HG03108 (cell line): ENCODE results near the gene MAML3.
A peak's percentile ranks its signal among the peaks of the same experiment; 100 is the strongest.
"Not testable (repeated sequence)": the region's sequence is repeated elsewhere in the genome, so short reads cannot be mapped to it uniquely, and the experiment has no call there.

Experiments used
- ATAC-seq: cut with Tn5 transposase; IDR thresholded peaks from one replicate; pipeline ENCODE4 v1.9.1; 2021; ENCODE audit warnings: moderate library complexity; ENCODE audit not compliant: unreplicated experiment

Gene MAML3

DNA sequence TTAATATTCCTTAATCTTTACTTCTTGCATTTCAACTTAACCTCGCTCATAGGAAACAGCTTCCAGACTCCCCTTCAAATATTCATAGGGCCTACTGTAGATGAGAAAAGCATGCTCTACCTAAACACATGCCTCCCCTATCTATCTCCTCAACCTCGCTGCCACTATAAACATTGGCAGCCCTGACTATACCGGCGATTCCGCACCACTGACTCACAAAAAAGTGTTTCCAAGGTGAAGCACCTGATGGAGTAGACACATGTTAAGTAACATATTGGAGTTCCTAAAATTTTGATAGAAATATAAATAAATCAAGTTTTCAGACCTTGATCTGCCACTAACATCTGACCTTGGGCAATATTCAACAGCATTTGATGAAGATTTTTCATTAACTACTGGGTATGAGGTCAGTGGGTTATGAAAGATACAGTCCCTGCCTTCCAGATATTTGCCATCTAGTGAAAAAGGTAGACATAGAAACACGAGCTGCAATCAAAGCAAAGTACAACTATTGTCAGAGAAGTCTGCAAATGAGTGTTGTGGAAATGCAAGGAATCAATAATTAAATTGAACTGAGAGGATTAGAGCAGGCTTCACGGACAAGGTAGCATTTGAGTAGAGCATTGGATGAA is 184.2 kb downstream of the MAML3 start:
- no peak for ATAC-seq

DNA sequence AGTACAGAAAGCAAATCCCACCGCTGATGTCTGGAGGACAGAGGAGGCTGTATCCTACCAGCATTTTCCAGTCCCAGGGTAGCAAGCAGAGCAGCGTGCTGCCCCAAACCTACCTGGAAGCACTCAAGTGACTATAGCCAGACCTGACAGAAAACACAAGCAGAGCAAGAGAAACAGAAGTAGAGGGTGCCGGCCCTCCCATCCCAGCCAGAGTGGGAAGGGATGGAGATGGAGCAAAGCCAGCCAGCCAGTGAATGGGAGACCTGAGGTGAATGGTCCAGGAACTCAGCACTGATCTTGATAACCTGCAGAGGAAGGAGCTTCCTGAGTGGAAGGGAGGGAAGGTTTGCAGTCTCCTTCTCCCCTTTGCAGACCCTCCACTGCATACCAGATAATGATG is 185.2 kb downstream of the MAML3 start:
- ATAC-seq, result no peak

DNA sequence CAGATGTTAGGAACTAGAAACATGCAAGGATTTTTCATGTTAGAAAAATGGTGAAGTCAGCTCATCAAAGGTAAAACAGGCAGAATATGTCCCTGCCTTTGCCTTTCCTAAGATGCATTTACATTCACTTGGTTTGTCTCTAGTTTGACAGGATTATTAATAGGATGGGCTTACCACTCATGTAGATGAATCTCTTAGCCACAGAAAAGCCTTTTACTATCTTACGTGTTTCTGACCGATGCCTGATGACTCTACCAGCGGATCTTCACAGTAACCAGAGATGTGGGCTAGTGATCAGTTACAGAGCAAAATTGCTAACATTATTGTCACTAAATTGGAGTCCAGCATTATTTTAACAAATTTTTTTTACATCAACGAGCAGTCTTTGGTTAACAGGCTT is 187.6 kb downstream of the MAML3 start:
- ATAC-seq, result no peak

DNA sequence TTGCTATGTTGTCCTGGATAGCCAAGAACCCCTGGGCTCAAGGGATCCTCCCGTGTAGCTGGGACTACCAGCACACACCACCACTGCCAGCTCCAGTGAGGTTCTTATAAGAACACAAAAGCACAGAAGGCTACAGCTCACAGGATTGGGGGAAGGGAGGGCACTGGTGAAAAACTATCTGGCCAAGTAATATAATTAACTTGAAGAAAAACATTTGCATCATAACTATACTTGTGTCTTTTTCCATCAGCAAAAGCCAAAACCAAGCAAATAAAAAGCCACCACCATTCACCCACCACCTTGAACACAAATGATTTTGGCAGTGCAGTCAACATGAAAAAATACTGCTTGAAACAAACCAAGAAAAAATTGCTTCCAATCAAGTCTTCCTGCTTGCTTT is 188.2 kb downstream of the MAML3 start:
- ATAC-seq, result no peak

DNA sequence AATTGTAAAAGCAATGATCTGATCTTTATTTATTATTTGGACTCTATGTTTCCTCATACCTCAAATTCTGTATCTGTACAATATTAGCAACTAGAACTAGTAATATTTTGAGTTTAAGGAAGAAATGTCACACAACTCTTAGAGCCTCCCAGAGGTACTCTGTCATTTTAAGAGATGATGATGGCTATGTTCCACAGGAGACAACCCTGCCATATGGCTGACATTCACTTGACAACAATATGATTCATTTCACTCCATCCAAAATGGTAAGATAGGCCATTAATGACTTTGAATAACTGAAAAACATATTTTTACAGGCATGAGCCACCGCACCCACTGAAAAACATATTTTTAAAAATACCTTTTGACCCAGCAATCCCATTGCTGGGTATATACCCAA is 190.3 kb downstream of the MAML3 start:
- ATAC-seq, result no peak

DNA sequence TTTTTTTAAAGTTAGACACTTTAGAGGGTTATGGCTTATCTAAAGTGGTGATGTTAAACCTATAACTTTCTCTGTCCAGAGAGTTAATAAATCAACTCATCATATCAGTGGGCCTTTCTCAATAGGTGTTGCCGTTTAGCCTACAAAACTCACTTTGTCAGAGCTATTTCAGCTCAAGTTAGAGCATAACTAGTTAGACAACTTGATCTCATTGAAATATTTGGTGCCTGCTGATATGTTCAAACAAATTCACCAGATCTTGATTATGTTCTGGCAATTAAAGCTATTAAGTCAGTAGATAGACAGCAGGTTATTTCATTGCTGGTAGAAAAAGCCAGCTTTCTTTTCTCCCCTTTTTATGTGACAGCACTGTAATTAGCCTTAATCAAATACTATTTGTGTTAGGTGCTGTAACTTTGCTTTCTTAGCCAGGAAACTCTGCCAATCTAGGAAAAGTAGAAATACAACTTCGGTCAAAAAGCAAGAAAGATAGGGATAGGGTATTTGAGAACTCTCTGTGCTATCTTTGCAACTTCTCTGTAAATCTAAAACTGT is 191.8 kb downstream of the MAML3 start:
- no peak for ATAC-seq

DNA sequence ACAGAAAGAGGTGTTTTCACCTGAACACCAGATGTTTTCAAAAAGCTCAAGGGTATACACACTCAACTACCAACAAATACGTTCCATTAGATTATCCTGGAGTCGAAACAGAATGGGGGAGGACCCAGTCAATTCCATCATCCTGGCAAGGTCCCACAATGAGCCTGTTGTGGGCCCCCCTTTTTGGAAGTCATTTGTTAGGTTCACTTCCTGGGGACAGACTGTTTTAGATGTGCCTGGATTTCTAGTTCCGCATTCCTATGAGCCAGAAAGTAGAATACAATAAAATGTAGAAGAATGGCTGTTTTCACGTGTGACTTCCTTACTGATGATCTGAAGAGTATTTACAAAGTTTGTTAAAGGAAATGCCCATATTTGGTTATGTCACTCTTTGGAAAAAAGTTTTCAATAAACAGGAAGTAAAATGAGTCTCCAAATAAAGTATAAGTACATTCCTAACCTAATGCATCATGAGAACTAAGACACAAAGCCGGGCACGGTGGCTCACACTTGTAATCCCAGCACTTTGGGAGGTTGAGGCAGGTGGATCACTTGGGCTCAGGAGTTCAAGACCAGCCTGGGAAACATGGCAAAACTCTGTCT is 192.5 kb downstream of the MAML3 start:
- ATAC-seq, result no peak

DNA sequence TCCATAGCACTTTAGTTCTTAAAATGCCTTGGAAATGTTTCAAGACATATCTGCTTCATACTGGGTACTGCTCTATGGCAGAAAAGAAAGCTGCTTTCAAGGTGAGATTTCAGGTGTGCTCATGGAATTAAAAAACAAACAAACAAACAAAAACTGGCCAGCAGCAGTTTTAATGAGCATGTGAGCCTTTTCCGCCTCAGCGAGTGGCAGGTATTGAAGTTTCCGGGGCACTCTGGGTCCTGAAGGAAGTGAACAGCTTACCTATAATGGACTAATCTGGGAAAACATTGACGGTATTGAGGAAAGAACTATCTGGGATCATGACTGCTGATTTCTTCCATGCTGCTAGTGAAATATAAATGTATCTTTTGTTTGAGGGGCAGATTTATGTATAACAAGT is 194.6 kb downstream of the MAML3 start:
- no peak for ATAC-seq

DNA sequence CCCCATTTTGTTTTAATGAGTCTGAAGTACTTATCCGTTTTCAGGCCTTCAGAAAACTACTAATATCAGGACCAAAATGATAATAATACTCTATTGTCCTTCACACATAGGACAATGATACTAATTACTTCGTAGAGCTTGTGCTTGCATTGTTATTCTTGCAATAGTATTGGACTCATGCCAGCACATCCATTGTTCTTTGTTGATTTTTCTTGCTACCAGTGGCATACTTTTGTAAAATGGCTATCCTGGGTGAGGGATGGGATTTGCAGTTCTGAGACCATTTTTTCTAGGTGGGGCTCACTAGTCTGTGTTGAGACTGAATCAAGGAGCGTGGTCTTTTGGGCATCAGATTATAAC is 195.3 kb downstream of the MAML3 start:
- ATAC-seq, result no peak

DNA sequence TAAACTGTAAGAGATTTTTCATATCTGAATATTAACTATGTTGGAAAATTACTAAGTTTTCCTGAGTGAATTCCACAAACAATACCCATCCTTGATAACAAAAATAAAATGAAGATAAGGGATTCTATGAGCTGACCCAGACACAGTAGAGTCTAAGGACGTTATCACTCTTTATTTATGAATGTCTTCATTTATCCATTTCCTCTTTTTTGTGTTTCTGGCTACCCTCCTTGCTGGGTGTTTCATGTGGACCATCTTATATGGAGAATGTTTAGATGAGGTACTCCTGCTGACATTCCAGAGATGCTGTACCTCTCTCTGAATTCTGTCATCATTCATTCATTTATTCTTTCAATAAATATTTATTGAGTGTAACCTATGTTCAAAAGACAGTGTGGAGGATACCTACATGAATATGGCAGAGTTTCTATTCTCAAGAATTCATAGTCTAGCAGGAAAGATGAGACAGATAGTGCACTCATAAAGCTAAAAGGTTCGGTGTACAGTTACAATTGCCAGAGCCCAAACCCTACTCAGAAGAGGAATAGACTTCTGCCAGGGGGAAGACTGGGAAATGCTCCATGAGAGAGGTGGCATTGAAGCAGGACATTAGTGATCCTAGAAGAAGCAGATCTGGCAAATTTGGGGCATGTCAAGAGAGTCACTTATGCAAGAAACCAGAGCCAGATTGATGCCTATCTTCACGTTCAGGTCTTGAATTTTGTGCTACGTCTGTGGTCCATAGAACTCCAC is 195.8 kb downstream of the MAML3 start:
- no peak for ATAC-seq

DNA sequence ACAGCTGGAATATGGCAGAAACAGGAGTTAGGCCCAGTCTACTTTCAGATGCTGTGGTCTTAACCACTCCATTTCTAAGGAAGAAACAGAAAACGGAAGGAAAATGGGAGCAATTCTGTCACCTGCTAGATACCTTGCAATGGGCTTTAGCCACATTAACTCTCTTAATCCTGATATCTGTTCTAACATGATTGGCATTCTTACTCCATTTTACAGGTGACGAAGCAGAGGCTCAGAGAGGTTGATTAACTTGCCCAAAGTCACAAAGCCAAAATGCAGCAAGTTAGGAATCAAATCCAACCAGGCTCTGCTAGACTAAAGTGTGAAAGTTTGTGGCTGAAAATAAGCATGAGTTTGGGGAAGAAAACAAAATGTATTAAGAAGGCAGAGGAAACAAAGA is 196.9 kb downstream of the MAML3 start:
- ATAC-seq, result no peak

DNA sequence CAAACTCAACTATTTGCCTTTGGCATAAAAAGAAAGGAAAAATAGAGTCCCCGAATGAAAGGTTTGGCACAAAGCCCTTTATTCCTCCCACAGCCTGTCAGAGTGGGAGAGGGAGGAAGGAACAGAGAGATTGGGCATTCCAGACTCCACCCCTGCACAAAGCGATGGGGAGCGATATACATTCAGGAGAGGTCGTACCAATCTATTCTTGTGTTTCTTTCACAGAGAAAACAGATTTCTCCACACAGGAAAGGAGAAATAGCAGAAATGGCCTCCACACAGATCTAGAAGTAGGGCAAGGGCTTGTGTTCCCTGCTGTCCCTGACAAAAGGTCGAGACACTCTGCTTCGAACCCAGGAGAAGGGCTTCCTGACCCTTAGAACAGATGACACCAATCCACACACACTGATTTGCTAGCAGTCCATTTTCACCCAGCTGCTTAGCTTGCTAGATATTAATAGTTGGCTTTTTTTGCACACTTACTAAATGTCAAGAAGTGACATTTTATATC is 197.4 kb downstream of the MAML3 start:
- ATAC-seq, result no peak

DNA sequence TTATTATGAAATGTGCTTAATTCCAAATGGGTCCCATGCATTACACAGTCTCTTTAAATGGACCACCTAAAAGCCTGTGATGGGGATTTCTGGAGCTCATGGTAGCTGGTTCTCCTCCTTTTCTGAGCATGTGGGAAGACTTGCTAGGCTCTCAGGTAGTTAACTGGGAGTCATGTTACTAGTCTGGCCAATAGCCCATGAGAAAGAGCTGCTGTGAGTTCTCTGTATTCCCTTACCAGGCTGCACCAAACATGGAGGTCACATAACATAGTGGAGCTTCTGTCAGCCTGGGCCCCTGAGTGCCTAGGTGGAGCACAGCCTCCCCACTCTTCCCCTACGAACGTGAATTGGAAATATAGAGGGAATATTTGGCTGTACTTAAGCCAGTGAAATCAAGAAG is 198.4 kb downstream of the MAML3 start:
- ATAC-seq, result no peak

DNA sequence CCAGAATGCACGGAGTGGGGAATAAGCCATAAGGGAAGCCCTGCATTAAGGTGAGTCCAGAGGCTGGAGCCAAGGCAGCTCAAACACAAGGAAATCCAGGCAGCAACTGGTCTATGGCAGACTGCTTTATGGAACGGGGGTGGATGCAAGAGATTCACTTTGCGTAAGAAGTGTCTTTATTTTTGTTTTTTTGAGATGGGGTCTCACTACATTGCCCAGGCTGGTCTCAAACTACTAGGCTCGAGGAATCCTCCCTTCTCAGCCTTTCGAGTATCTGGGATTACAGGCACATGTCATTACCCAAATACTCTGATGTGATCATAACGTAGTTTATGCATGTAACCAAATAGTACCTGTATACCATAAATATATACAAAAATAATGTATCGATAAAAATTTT is 199.5 kb downstream of the MAML3 start:
- no peak for ATAC-seq

DNA sequence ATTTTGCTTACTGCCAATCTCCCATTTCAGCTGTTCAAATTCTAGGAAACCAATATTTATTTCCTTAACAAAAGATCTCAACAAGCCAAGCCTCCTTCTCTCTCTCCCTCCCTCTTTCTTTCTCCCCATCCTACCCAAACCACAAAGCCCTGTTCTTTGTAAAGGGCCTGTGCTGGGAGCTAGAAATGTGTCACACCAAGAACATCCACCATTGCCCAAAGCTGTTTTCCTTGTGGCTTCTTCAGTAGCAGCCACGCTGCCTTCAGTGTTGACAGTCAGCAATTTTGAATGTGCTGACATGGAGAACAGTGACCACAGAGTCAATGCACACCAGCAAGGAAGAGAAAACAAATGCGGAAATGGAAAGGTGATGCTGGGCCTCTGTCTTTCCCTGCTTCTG is 203.0 kb downstream of the MAML3 start:
- ATAC-seq, result no peak

DNA sequence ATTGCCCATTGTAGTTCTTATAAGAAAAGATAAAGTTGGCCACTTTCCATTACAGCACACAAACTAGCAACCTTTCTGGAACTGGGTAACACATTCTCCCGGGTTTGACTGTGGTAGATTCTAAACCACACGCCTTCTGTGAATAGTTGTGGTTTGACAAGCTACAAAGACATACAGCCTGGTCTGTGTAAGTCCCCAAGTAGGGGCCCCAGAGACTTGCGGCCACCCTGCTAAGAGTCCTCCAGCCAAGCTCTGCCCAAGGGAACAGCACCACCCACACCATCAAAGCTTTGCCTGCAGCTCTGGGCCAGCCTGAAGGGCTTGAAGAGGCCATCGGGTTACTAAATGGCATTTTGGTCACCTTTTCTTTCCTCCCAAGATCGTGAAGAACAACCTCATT is 203.4 kb downstream of the MAML3 start:
- peak; percentile 92 for ATAC-seq

DNA sequence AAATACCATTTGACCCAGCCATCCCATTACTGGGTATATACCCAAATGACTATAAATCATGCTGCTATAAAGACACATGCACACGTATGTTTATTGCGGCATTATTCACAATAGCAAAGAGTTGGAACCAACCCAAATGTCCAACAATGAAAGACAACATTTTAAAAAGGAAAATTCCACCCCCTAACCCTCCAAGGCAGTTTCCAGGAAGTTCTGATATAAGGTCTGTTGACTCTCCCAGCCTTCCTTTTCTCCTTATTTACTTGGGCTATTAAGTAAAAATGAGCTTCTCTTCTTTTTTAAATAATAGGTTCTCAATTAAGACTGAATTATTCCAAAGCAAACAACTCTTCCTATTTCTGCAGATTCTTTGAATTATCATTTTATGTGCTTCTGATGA is 209.1 kb downstream of the MAML3 start:
- ATAC-seq, result not testable (repeated sequence)

DNA sequence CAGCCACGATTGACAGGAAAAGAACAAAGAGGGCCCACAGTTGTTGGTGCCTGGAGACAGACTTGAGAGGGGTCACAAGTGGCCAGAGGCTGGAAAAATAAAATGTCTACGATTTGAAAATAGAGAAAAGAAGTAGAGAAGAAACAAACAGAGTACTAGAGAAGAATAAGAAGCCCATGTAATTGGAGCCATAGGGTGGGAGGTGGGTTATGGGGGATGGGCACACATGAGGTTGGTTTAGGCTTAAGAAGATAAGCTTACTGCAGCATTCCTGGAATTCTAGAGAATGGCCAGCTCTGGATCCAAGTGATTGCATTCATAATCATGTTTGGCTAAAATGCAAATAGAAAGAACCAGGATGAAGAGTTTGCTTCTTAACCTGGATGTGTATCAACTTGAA is 210.7 kb downstream of the MAML3 start:
- no peak for ATAC-seq

DNA sequence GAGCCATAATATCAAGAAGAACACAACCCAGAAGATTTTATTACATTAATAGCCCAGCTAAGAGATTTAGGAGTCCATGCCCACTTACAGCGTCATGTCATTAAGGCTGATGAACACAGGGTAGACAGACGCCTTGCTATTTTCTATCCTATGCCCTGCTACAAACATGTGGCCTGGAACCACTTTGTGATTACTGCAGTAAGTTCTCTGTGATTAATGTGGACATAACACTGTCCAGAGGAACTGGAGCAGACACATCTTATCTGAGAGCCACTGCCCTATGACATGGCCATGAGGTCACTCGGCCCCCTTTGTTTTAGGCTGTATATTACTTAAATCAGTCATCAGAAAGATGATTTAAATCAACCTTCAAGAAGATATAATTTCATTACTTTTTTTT is 211.7 kb downstream of the MAML3 start:
- ATAC-seq, result no peak

DNA sequence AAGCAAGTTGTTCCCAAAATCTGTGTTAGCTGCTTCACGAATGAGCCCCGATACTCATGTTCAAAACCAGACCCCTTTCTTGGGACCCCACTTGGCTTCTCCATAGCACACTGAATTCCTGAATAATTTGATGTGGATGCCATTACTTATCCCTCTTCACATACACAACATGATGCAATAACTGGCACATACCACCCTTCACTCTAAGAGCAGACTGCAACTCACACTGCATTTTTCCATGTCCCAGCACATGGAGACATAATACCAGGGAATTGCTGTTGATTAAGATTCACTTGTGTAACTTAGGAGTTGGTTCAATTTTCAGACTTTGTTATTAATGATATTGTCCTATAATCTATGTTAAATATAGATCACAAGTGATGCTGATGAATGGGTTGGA is 213.4 kb downstream of the MAML3 start:
- ATAC-seq, result no peak

DNA sequence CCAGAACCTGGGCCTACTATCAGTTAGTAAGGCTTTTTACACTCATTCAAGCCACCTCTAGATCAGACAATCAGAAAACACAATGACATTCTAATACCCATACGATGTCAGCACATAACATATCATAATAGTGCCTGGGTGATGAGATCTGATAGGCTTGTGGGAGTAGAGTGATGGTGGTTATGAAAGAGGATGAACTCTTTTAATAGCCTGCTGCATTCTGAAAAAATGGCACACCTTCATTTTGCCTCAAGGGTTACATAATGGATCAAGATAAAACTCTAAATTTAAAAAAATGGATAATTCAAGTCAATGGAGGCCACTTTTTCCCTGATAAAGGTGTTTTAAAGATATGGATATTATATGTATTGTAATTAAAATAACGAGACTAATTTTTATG is 215.6 kb downstream of the MAML3 start:
- no peak for ATAC-seq

DNA sequence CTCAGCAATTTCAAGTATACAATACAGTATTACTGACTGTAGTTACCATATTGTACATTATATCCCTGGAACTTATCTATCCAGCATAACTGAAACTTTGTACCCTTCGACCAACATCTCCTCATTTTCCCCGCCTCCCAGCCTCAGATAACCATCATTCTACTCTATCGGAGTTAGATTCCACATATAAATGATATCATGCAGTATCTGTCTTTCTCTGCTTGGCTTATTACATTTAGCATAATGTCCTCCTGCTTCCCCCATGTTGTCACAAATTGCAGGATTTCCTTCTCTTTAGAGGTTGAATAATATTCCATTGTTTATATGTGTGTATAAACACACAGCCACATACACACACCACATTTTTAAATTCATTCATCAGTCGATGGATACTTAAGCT is 218.1 kb downstream of the MAML3 start:
- ATAC-seq, result no peak
